IPS-NIHi7 (cell line): ENCODE data around the gene BTNL3.

Experiments
- DNase-seq: peaks from one replicate; pipeline ENCODE4 v3.0.0; 2012; ENCODE audit warnings: mixed read lengths; ENCODE audit errors: extremely low spot score

The BTNL3 gene

GRCh38 chr5:181047921-181048320, 59.3 kb downstream of the BTNL3 start:
- no peak for DNase-seq

GRCh38 chr5:181050016-181050415, 61.4 kb downstream of the BTNL3 start:
- DNase-seq, result no peak

- DNase-seq, result no peak
These were observed 63.4 kb downstream of the BTNL3 start for GRCh38 chr5:181051841-181052671.

GRCh38 chr5:181052672-181053487, 64.2 kb downstream of the BTNL3 start:
- peak; percentile 62 for DNase-seq

GRCh38 chr5:181053488-181054121, 65.0 kb downstream of the BTNL3 start:
- DNase-seq, result no peak

- no peak for DNase-seq
These were observed 65.5 kb downstream of the BTNL3 start for GRCh38 chr5:181054138-181054537.

GRCh38 chr5:181054871-181055459, 66.3 kb downstream of the BTNL3 start:
- DNase-seq, result no peak
